Cardiac fibroblast (primary cell): ENCODE results near the gene COL20A1.

Source experiments
- DNase-seq, 2 donors: peaks; one replicate each; pipeline versions ENCODE4 v3.0.0 to v3.0.0-alpha.2; 2010; ENCODE audit warnings: low read depth in 2 of 2
- H3K4me3 ChIP-seq, 2 donors: replicated peaks in 1 of 2; 1 replicate in 1 of 2; 2 replicates in 1 of 2; pipeline ENCODE4 v1.5.1; 2011; ENCODE audit warnings: low read depth in 2 of 2, low read length in 2 of 2, mild to moderate bottlenecking in 2 of 2, moderate library complexity in 1 of 2
- TF ChIP-seq, protein P1 (sequence below): IDR thresholded peaks from one replicate; pipeline ENCODE4 v1.5.1; 2011; ENCODE audit warnings: low read depth, mild to moderate bottlenecking, low read length, inconsistent platforms

Gene COL20A1

DNA sequence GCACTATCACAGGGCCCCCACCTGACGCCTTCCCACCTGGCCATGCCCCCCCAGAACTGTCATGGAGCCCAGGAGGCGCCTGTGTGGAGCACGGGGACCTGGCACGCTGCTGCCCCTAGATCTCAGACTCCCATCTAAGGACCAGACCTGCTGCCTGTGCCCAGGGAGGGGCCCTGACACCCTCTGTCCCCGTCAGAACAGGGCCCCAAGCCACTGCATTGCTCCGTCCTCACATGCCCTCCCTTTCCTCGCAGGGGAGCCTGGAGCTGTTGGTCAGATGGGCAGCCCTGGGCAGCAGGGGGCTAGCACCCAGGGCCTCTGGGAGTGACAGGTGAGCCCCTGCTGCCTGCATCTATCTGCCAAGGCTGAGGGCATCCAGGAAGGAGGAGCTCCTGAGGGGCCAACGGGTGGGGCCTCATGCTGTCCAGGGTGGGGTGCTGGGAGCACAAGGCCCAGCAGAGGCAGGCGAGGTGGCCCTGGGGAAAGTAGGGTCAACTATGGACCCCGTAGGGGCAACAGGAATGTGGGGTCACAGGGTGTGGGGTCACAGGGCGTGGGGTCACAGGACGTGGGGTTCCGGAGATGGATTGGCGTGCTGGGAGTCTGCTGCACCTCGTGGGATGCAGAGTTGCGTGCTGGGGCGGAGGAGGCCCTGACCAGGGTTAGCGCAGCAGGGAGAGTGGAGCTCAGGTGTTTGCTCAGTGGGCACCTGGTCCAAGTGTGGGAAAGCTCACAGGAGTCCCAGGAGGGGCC, 36.5 kb downstream of the COL20A1 start:
- no peak overlapping the region for H3K4me3 ChIP-seq
- TF ChIP-seq, protein P1, sequence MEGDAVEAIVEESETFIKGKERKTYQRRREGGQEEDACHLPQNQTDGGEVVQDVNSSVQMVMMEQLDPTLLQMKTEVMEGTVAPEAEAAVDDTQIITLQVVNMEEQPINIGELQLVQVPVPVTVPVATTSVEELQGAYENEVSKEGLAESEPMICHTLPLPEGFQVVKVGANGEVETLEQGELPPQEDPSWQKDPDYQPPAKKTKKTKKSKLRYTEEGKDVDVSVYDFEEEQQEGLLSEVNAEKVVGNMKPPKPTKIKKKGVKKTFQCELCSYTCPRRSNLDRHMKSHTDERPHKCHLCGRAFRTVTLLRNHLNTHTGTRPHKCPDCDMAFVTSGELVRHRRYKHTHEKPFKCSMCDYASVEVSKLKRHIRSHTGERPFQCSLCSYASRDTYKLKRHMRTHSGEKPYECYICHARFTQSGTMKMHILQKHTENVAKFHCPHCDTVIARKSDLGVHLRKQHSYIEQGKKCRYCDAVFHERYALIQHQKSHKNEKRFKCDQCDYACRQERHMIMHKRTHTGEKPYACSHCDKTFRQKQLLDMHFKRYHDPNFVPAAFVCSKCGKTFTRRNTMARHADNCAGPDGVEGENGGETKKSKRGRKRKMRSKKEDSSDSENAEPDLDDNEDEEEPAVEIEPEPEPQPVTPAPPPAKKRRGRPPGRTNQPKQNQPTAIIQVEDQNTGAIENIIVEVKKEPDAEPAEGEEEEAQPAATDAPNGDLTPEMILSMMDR = no peak
- no peak for DNase-seq

DNA sequence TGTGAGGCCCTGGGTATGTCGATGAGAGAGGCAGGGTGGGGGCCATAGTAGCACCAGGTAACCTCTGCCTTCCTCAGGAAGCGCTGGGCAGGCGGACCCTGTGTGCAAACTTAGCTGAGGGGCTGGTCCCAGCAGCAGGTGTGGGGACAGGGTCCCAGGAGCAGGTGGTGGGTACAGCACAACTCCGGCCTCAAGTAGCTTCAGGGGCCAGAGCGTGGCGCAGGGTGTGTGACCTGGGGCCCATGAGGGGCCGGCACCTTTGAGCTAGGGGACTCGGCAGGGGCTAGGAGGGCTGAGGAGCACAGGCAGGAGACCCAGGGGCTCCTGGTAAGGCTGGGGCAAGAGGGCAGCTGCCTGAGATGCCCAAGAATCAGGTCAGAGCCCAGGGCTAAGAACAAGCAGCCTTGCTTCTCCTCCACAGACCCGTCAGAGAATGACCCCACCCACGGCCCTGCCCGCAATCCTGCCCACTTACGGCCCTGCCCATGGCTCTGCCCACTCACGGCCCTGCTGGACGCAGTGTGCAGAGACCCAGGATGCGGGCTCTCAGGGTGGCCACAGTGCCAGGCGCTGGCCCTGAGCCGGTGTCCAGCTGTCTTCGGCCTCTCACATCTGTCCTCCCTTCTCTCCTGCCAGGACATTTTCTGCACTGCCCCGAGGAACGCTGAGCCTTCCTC, 37.2 kb downstream of the COL20A1 start:
- TF ChIP-seq, protein P1 = no peak
- DNase-seq = no peak
- H3K4me3 ChIP-seq = no peak overlapping the region

DNA sequence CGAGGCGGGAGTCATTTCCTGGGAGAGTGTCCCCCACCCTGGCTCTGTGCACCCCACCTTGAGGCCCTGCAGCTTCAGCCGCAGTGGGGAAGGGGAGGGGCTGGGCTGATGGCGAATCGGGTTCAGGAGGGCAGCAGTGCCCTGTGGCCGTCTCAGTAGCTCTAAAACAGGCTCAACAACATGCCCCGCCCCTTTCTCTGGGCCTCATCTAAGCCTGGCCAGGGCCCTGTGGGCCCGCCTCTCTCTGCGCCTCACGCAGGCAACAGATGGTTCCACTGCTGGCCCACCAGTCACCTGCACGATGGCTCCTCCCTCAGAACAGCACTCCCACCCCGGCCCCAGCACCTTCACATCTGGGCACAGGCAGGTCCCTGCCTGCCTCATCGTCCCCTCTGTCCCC, 38.0 kb downstream of the COL20A1 start:
- TF ChIP-seq, protein P1 = no peak
- DNase-seq = no peak

DNA sequence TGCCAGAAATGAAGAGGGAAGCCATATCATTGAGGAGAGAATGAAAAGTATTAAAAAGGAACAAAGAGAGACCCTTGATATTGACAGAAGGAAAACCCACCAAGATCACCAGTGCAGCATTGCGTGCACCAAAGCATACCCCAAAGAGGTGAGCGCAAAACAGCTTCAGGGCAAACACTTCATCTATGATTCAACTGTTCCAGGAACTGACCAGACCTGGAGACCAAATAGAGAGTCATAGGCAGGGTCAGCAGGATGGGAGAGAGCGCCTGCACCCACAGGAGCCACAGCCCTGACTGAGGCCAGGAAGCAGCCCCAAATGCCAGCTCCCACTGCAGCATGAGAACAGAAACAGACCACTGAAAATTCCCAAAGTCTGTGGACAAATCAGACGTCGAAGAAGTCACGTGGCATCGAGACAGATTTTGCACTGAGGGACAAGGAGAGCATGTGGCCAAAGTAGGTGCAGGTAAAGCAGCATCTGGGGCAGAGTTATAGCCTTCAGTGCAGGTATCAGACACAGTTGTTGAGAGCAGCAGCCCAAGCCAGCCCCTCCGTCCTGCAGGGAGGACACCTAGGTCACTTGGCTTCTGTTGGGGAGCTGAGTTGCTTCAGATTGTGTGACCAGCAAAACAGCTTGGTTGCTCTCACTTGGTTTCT, 38.9 kb downstream of the COL20A1 start:
- TF ChIP-seq, protein P1 = no peak
- no peak for DNase-seq
- no peak overlapping the region for H3K4me3 ChIP-seq

More for the DNA sequence above, 38.0 kb downstream of the COL20A1 start:
- H3K4me3 ChIP-seq = no peak overlapping the region

DNA sequence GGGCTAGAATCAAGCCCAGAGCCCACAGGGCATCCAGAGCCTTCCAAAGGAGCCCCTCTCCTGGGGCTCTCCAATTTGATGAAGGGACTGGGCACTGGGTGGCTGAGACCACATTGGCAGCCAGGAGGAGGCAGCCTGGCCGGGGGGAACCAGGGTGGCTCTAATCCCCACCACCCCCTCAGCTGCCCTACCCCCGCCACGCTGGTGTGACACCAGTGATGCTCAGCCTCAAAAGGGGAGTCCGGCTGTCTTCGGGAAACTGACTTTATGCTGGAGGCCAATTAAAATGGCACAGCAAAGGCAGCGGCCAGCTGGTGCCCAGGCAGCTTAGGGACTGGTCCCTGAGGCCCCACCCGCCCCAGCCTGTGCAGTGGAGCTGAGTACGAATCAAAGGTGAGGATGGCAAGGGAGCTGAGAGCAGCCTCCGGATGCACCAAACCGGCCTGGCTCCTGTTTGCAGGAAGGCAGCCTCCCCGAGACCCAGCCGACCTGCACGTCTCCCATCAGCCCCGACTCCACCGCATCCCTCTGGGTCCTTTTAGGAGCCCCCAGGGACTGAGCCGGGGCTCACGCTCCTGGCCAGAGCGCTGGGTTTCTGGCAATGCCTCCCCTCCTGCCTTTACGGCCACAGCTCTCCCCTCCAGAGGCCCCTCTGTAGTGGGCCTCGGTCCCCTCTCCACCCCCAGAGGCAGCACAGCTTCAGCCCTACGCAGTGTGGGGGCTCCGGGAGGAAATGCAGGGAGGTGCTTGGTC, 39.7 kb downstream of the COL20A1 start:
- DNase-seq = no peak
- no peak overlapping the region for H3K4me3 ChIP-seq
- TF ChIP-seq, protein P1 = no peak

DNA sequence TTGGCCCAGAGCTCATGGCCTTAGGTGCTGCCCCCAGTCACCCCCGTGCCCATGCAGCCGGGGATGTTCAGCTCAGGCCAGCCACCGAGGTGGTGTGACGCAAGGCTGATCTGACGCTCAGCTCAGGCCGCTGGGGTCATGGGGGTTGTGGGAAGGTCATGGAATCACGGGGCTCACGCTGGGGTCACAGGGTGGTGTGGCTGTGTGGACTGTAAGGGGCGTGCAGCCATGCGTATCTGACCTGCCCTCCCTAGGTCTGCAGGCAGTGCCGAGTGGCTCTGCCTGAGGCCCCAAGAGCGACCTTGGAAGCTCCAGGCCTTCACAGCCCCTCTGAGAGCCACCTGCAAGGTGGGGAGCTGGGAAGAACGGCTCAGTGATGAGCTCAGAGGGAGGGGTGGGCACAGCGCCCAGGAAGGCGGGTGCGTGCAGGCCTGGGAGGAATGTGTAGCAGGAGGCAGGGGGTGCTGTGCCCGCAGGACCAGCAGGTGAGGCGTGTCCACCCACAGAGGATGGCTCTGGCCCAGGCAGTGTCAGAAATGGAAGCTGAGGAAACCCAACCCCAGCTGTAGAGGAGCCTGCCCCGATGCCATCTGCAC, 40.4 kb downstream of the COL20A1 start:
- TF ChIP-seq, protein P1 = no peak
- H3K4me3 ChIP-seq = no peak overlapping the region
- no peak for DNase-seq
